GM23338 (cell line): Measurements from ENCODE around the gene DPH7. TPM values are rescaled to one million over a fixed set of nuclear protein-coding genes. Genes with fewer than 3 reads are reported as not detected.

Source experiments
- ATAC-seq: fragments of 200-7000 bp; cut with Tn5 transposase; 3 replicates; pipeline ENCODE4 v1.9.1; 2020
- DNase-seq: peaks from one replicate; pipeline ENCODE4 v3.0.0-alpha.2; 2015; ENCODE audit warnings: low spot score
- H2AFZ ChIP-seq: fragments of 200-600 bp; sonication (generic); 2 replicates; pipeline ENCODE4 v1.8.0; 2016; ENCODE audit warnings: antibody characterized with exemption, mild to moderate bottlenecking, moderate library complexity
- H3F3A ChIP-seq: fragments of 200-600 bp; sonication (generic); replicated peaks from 2 replicates; pipeline ENCODE4 v1.8.0; 2017; ENCODE audit warnings: antibody characterized with exemption, mixed run types, low read depth
- H3K27ac ChIP-seq: fragments of 200-600 bp; sonication (generic); 2 replicates; pipeline ENCODE4 v1.6.1; 2016; ENCODE audit warnings: low read depth
- H3K27me3 ChIP-seq: fragments of 200-600 bp; sonication (generic); 2 replicates; pipeline ENCODE4 v1.8.0; 2016; ENCODE audit warnings: mild to moderate bottlenecking, mixed run types, moderate library complexity; ENCODE audit not compliant: insufficient read depth
- H3K36me3 ChIP-seq: fragments of 200-600 bp; sonication (generic); 2 replicates; pipeline ENCODE4 v1.8.0; 2016; ENCODE audit warnings: mild to moderate bottlenecking; ENCODE audit not compliant: insufficient read depth
- H3K4me1 ChIP-seq: fragments of 200-600 bp; sonication (generic); 2 replicates; pipeline ENCODE4 v1.8.0; 2016; ENCODE audit warnings: mild to moderate bottlenecking, moderate library complexity; ENCODE audit not compliant: insufficient read depth
- H3K4me2 ChIP-seq: fragments of 200-600 bp; sonication (generic); 2 replicates; pipeline ENCODE4 v1.7.1; 2017; ENCODE audit warnings: mixed run types
- H3K4me3 ChIP-seq: fragments of 200-600 bp; sonication (generic); 2 replicates; pipeline ENCODE4 v1.6.1; 2016; ENCODE audit warnings: mixed run types
- H3K79me2 ChIP-seq: fragments of 200-600 bp; sonication (generic); replicated peaks from 2 replicates; pipeline ENCODE4 v1.8.0; 2017; ENCODE audit warnings: mild to moderate bottlenecking; ENCODE audit not compliant: insufficient read depth
- H3K9me2 ChIP-seq: fragments of 200-600 bp; sonication (generic); 2 replicates; pipeline ENCODE4 v1.8.0; 2017; ENCODE audit not compliant: insufficient read depth
- H4K20me1 ChIP-seq: fragments of 200-600 bp; sonication (generic); replicated peaks from 2 replicates; pipeline ENCODE4 v1.8.0; 2017; ENCODE audit warnings: mild to moderate bottlenecking; ENCODE audit not compliant: insufficient read depth
- H3K27ac Mint-ChIP-seq: 2 replicates; pipeline ENCODE4 v1.8.0; 2020; ENCODE audit warnings: inconsistent platforms, mild to moderate bottlenecking, moderate library complexity, mixed read lengths
- H3K27me3 Mint-ChIP-seq: 3 replicates; pipeline ENCODE4 v1.8.0; 2022; ENCODE audit warnings: low read depth, mild to moderate bottlenecking, moderate library complexity, mixed read lengths, inconsistent platforms; ENCODE audit not compliant: insufficient read depth, poor library complexity
- H3K36me3 Mint-ChIP-seq: 3 replicates; pipeline ENCODE4 v1.8.0; 2021; ENCODE audit warnings: low read depth, mild to moderate bottlenecking, inconsistent platforms, moderate library complexity, mixed read lengths
- H3K4me1 Mint-ChIP-seq: 3 replicates; pipeline ENCODE4 v1.8.0; 2020; ENCODE audit warnings: mild to moderate bottlenecking, inconsistent platforms, mixed read lengths
- H3K4me3 Mint-ChIP-seq: 3 replicates; pipeline ENCODE4 v1.8.0; 2021; ENCODE audit warnings: moderate library complexity, mild to moderate bottlenecking, inconsistent platforms, mixed read lengths
- H3K9me3 Mint-ChIP-seq: 3 replicates; pipeline ENCODE4 v1.8.0; 2020; ENCODE audit warnings: moderate library complexity, mild to moderate bottlenecking, inconsistent platforms, mixed read lengths
- CREB1 ChIP-seq: fragments of 250-450 bp; sonication (Bioruptor Pico); IDR thresholded peaks from 2 replicates; pipeline ENCODE4 v1.5.0; 2020; ENCODE audit warnings: low read depth, mild to moderate bottlenecking, moderate library complexity
- EZH2 ChIP-seq: fragments of 200-600 bp; sonication (generic); IDR thresholded peaks from one replicate; pipeline ENCODE4 v1.8.0; 2017; ENCODE audit warnings: antibody characterized with exemption, mild to moderate bottlenecking, low read depth; ENCODE audit not compliant: unreplicated experiment
- EZH2phosphoT487 ChIP-seq: fragments of 200-600 bp; sonication (generic); IDR thresholded peaks from one replicate; pipeline ENCODE4 v1.8.1; 2018; ENCODE audit warnings: antibody characterized with exemption; ENCODE audit not compliant: unreplicated experiment
- JUNB ChIP-seq: IDR thresholded peaks from one replicate; pipeline ENCODE4 v1.6.1; 2016; ENCODE audit warnings: antibody characterized with exemption; ENCODE audit not compliant: unreplicated experiment
- NANOG ChIP-seq: IDR thresholded peaks from 2 replicates; pipeline ENCODE4 v1.6.1; 2016; ENCODE audit warnings: antibody characterized with exemption, borderline replicate concordance
- POLR2AphosphoS5 ChIP-seq: IDR thresholded peaks from 2 replicates; pipeline ENCODE4 v1.6.1; 2016; ENCODE audit warnings: antibody characterized with exemption, low read depth
- STAT1 ChIP-seq: IDR thresholded peaks from one replicate; pipeline ENCODE4 v1.6.1; 2016; ENCODE audit warnings: antibody characterized with exemption; ENCODE audit not compliant: unreplicated experiment
- ZNF114 ChIP-seq: fragments of 250-450 bp; sonication (Bioruptor Pico); IDR thresholded peaks from 2 replicates; pipeline ENCODE4 v1.5.0; 2020; ENCODE audit warnings: mild to moderate bottlenecking, moderate library complexity
- ZNF331 ChIP-seq: fragments of 250-450 bp; sonication (Bioruptor Pico); IDR thresholded peaks from 2 replicates; pipeline ENCODE4 v1.5.0; 2020; ENCODE audit warnings: low read depth, mild to moderate bottlenecking, moderate library complexity
- polyA plus RNA-seq: library from polyadenylated mRNA; unstranded; fragments of >200 nt; fragmentation: Nextera tagmentation; extraction: Ambion mirVana; gene quantifications from 2 replicates; pipeline ENCODE4 v1.2.1, GENCODE V29; 2016
- total RNA-seq: library from RNA; depleted of rRNA; stranded (reverse); fragments of >200 nt; shearing (Covaris generic); gene quantifications from 2 replicates; pipeline ENCODE4 v1.2.3, GENCODE V29; 2014
- TF ChIP-seq, protein P1 (sequence below): IDR thresholded peaks from 2 replicates; pipeline ENCODE4 v1.6.1; 2016; ENCODE audit warnings: antibody characterized with exemption
- TF ChIP-seq, protein P2 (sequence below): IDR thresholded peaks from one replicate; pipeline ENCODE4 v1.6.1; 2018; ENCODE audit warnings: antibody characterized with exemption; ENCODE audit not compliant: unreplicated experiment
- TF ChIP-seq, protein P3 (sequence below): fragments of 250-450 bp; sonication (Bioruptor Pico); IDR thresholded peaks from 2 replicates; pipeline ENCODE4 v1.5.0; 2020; ENCODE audit warnings: mild to moderate bottlenecking, moderate library complexity
- TF ChIP-seq, protein P4 (sequence below), 2 experiments: fragments of 200-600 bp in 1 of 2; sonication (generic) in 1 of 2; conservative IDR thresholded peaks; 2 replicates each; pipeline versions ENCODE4 v1.5.1 to v1.6.1; 2016 to 2017; ENCODE audit warnings: antibody characterized with exemption in 2 of 2, low read depth in 2 of 2, mild to moderate bottlenecking in 2 of 2, moderate library complexity in 1 of 2

DPH7 gene
- total and polyA plus RNA-seq, 2 experiments from 2014 or later = 44.5 to 68.8 TPM

DNA sequence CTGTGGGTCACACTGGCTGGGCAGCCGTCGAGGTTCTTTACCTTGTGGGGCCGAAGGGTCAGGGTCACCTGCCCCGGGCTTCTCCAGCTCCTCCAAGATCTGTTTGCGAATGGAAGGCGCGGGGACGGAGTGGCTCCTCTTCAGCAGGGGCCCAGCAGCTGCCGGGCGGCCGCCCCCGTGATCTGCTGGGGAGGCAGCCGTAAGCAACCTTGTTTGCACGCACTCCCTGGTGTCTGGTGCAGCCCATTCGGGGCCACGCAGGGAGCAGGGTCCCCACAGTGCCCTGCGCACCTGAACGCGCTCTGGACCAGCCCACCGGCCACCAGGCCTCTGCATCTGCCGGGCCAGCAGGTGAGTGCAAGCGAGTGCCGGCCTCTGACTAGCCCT lies 63.4 kb downstream of the DPH7 start:
- Histone ChIP-seq H3K36me3 (no peaks in the 10 kb centered on the region), H3K9me2 (no peaks in the 10 kb centered on the region), H3K27me3 (no peaks in the 10 kb centered on the region), H3K4me1 (no peaks in the 10 kb centered on the region), H4K20me1 (no peaks in the 10 kb centered on the region), H3K4me3 (no peak overlapping the region), H2AFZ (no peak overlapping the region), H3K27ac (no peak overlapping the region), H3F3A (no peaks in the 10 kb centered on the region), H3K4me2 (no peak overlapping the region), H3K79me2 (no peaks in the 10 kb centered on the region)
- Mint-ChIP-seq H3K36me3 (peaks cover 15% of the 10 kb centered on the region; the same call in 2 of the 3 replicates), H3K4me3 (no peak overlapping the region), H3K4me1 (peaks cover 2% of the 10 kb centered on the region; the same call in 1 of the 3 replicates), H3K27ac (no peak overlapping the region), H3K27me3 (peaks cover 10% of the 10 kb centered on the region), H3K9me3 (peaks cover 18% of the 10 kb centered on the region)
- TF ChIP-seq, protein P1, sequence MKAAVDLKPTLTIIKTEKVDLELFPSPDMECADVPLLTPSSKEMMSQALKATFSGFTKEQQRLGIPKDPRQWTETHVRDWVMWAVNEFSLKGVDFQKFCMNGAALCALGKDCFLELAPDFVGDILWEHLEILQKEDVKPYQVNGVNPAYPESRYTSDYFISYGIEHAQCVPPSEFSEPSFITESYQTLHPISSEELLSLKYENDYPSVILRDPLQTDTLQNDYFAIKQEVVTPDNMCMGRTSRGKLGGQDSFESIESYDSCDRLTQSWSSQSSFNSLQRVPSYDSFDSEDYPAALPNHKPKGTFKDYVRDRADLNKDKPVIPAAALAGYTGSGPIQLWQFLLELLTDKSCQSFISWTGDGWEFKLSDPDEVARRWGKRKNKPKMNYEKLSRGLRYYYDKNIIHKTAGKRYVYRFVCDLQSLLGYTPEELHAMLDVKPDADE = no peak
- TF ChIP-seq, protein P2, sequence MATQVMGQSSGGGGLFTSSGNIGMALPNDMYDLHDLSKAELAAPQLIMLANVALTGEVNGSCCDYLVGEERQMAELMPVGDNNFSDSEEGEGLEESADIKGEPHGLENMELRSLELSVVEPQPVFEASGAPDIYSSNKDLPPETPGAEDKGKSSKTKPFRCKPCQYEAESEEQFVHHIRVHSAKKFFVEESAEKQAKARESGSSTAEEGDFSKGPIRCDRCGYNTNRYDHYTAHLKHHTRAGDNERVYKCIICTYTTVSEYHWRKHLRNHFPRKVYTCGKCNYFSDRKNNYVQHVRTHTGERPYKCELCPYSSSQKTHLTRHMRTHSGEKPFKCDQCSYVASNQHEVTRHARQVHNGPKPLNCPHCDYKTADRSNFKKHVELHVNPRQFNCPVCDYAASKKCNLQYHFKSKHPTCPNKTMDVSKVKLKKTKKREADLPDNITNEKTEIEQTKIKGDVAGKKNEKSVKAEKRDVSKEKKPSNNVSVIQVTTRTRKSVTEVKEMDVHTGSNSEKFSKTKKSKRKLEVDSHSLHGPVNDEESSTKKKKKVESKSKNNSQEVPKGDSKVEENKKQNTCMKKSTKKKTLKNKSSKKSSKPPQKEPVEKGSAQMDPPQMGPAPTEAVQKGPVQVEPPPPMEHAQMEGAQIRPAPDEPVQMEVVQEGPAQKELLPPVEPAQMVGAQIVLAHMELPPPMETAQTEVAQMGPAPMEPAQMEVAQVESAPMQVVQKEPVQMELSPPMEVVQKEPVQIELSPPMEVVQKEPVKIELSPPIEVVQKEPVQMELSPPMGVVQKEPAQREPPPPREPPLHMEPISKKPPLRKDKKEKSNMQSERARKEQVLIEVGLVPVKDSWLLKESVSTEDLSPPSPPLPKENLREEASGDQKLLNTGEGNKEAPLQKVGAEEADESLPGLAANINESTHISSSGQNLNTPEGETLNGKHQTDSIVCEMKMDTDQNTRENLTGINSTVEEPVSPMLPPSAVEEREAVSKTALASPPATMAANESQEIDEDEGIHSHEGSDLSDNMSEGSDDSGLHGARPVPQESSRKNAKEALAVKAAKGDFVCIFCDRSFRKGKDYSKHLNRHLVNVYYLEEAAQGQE = no peak
- TF ChIP-seq ZNF114 (CRISPR knock-in tag) (no peak), POLR2AphosphoS5 (no peak), EZH2phosphoT487 (no peak), JUNB (no peak), STAT1 (no peak), ZNF331 (CRISPR knock-in tag) (no peak), EZH2 (no peak), NANOG (no peak), CREB1 (CRISPR knock-in tag) (no peak)
- TF ChIP-seq, protein P3, sequence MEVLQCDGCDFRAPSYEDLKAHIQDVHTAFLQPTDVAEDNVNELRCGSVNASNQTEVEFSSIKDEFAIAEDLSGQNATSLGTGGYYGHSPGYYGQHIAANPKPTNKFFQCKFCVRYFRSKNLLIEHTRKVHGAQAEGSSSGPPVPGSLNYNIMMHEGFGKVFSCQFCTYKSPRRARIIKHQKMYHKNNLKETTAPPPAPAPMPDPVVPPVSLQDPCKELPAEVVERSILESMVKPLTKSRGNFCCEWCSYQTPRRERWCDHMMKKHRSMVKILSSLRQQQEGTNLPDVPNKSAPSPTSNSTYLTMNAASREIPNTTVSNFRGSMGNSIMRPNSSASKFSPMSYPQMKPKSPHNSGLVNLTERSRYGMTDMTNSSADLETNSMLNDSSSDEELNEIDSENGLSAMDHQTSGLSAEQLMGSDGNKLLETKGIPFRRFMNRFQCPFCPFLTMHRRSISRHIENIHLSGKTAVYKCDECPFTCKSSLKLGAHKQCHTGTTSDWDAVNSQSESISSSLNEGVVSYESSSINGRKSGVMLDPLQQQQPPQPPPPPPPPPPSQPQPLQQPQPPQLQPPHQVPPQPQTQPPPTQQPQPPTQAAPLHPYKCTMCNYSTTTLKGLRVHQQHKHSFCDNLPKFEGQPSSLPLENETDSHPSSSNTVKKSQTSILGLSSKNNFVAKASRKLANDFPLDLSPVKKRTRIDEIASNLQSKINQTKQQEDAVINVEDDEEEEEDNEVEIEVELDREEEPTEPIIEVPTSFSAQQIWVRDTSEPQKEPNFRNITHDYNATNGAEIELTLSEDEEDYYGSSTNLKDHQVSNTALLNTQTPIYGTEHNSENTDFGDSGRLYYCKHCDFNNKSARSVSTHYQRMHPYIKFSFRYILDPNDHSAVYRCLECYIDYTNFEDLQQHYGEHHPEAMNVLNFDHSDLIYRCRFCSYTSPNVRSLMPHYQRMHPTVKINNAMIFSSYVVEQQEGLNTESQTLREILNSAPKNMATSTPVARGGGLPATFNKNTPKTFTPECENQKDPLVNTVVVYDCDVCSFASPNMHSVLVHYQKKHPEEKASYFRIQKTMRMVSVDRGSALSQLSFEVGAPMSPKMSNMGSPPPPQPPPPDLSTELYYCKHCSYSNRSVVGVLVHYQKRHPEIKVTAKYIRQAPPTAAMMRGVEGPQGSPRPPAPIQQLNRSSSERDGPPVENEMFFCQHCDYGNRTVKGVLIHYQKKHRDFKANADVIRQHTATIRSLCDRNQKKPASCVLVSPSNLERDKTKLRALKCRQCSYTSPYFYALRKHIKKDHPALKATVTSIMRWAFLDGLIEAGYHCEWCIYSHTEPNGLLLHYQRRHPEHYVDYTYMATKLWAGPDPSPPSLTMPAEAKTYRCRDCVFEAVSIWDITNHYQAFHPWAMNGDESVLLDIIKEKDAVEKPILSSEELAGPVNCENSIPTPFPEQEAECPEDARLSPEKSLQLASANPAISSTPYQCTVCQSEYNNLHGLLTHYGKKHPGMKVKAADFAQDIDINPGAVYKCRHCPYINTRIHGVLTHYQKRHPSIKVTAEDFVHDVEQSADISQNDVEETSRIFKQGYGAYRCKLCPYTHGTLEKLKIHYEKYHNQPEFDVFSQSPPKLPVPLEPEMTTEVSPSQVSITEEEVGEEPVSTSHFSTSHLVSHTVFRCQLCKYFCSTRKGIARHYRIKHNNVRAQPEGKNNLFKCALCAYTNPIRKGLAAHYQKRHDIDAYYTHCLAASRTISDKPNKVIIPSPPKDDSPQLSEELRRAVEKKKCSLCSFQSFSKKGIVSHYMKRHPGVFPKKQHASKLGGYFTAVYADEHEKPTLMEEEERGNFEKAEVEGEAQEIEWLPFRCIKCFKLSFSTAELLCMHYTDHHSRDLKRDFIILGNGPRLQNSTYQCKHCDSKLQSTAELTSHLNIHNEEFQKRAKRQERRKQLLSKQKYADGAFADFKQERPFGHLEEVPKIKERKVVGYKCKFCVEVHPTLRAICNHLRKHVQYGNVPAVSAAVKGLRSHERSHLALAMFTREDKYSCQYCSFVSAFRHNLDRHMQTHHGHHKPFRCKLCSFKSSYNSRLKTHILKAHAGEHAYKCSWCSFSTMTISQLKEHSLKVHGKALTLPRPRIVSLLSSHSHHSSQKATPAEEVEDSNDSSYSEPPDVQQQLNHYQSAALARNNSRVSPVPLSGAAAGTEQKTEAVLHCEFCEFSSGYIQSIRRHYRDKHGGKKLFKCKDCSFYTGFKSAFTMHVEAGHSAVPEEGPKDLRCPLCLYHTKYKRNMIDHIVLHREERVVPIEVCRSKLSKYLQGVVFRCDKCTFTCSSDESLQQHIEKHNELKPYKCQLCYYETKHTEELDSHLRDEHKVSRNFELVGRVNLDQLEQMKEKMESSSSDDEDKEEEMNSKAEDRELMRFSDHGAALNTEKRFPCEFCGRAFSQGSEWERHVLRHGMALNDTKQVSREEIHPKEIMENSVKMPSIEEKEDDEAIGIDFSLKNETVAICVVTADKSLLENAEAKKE (CRISPR knock-in tag) = no peak
- TF ChIP-seq, protein P4, sequence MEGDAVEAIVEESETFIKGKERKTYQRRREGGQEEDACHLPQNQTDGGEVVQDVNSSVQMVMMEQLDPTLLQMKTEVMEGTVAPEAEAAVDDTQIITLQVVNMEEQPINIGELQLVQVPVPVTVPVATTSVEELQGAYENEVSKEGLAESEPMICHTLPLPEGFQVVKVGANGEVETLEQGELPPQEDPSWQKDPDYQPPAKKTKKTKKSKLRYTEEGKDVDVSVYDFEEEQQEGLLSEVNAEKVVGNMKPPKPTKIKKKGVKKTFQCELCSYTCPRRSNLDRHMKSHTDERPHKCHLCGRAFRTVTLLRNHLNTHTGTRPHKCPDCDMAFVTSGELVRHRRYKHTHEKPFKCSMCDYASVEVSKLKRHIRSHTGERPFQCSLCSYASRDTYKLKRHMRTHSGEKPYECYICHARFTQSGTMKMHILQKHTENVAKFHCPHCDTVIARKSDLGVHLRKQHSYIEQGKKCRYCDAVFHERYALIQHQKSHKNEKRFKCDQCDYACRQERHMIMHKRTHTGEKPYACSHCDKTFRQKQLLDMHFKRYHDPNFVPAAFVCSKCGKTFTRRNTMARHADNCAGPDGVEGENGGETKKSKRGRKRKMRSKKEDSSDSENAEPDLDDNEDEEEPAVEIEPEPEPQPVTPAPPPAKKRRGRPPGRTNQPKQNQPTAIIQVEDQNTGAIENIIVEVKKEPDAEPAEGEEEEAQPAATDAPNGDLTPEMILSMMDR (conservative IDR thresholded peaks at IDR 0.05; ENCODE audit: low read depth in 2 of 2) = no peak
- peak; percentile 63 for ATAC-seq
- DNase-seq = no peak
